GM19035 (cell line): ENCODE data around the gene MATN3.

Experiments used
- ATAC-seq: cut with Tn5 transposase; IDR thresholded peaks from one replicate; pipeline ENCODE4 v1.9.1; 2021; ENCODE audit not compliant: unreplicated experiment

Gene MATN3

DNA sequence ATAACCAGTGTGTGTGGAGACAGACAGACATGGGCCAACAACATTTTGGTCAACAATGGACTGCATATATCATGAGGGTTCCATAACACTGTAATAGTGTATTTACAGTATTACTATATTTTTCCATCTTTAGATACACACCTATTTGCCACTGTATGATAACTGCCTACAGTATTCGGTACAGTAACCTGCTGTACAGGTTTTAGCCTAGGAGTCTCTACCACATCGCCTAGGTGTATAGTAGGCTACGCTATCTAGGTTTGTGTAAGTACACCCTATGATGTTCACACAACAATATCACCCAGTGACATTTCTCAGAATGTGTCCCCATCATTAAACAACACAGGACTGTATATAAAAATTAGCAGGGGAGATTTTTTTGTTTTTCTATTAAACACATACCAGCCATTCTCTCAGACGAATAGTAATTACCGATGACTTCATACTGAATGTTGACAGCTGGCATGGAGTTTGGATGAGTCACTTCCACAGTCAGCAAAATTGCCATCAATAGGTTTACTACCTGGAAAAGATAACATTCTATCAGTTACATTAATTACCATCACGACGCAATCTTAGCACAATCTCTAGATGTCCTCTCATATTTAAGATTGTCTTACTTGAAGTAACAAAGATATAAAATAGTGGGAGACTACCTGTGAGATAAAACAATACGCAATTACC is 28.2 kb upstream of the MATN3 start:
- ATAC-seq = no peak

DNA sequence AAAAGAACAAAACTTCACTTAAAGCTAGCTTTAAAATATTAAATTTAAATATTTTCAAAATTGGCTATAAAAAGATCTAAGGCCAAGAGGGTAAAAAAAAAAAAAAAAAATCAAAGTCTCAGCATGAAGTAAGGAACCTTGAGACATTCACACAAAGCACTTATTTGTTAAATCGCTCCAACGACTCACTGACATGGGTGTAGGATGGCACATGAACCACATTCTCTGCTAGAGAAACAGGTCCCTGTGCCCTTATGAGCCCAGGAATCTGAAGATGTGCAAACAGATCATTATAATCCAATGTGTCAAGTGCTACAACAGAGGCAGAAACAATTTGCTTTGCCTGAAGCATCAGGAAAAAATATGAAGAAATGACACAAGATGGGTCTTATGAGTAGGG is 25.2 kb upstream of the MATN3 start:
- no peak for ATAC-seq

DNA sequence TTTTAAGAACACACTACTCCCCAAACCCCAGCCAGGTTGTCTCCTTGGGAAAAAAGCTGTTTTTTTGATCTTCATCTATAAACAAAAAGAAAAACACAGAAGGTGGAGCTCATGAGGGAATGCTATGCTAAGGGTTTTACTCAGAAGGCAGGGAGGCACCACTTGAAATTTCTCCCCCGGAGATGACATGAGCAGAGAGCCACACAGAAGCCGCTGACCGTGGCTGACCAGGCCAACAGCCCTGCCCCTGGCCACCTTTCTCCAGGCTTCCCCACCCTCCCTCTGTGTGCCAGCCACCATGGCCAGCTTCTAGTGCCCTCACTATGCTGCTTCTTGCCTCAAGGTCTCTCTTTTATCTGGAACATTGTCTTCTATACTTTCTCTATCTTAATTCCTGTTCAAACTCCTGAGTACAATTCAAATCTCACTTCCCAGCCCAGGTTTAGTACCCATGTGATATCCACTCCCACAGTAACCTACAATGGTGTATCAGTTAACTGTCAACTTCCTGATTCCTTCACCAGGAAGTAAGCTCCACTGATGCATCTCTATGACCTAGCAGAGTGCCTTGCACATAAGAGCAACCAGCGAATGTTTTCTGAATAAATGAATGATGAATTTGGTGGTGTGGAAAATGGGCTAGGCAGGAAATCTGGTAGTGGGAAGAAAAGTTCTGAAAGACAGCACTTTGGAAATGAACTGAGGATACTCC is 23.6 kb upstream of the MATN3 start:
- ATAC-seq = no peak

DNA sequence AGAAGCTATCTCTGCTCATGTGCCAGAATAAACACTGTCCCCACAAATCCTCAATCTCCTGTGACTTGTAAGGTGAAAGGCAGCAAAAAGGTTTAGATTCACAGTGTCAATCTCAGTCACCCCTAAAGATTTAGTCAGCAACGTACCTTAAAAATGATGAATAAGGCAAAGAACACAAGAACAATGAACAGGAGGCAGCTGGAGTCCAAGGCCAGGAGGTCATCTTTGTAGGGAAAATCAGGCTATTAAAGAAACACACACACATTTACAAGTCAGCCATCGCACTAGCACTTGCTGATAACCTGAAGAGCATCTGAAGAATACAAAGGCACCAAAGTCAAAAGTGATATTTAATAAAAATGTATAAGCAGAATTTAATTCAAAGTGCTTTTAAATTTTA is 22.4 kb upstream of the MATN3 start:
- no peak for ATAC-seq

DNA sequence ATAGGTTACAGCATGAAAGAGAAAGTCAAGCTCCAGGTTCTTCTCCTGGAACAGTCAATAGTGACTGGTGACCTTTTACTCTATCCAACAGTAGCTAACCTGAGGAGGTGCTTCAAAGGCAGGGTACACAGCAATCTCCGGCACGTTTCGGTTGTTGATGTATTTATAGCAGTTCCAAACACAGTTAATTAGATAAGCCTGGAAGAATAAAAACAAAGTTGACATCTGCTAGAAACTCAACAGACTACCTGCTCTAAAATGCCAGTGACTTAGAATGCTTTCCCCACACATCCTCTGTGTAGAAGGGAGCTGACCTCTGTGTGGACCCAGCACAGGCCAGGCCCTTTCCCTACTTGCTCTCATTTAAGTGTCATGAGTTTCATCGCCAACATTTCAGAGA is 21.8 kb upstream of the MATN3 start:
- no peak for ATAC-seq

DNA sequence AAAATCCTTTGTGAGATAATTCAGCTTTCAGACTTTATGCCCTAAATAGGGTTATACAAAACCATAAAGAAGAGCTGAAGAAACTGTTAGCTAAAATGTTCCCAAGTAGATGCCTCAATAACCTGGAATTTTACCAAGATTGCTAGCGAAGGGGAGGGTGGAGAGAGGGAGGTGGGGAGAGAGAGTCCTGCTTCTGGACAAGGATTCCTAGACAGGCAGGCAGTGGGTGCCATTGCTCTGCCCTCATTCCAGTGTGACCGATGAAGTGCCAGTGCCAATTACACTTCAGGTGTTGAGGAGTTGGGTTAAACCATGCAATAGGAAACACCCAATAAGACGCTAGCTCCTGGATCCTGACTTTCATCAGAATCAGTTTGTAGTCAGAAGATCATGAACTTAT is 20.9 kb upstream of the MATN3 start:
- no peak for ATAC-seq

DNA sequence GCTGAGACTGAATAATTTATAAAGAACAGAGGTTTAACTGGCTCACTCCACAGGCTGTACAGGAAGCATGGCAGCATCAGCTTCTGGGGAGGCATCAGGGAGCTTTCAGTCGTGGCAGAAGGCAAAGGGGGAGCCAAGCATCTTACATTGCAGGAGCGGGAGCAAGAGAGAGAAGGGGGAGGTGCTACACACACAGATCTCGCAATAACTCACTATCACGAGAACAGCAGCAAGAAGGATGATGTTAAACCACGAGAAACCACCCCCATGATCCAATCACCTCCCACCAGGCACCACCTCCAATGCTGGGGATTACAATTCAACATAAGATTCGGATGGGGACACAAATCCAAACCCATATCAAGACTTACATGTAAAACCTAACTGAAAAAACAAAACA is 17.8 kb upstream of the MATN3 start:
- no peak for ATAC-seq

DNA sequence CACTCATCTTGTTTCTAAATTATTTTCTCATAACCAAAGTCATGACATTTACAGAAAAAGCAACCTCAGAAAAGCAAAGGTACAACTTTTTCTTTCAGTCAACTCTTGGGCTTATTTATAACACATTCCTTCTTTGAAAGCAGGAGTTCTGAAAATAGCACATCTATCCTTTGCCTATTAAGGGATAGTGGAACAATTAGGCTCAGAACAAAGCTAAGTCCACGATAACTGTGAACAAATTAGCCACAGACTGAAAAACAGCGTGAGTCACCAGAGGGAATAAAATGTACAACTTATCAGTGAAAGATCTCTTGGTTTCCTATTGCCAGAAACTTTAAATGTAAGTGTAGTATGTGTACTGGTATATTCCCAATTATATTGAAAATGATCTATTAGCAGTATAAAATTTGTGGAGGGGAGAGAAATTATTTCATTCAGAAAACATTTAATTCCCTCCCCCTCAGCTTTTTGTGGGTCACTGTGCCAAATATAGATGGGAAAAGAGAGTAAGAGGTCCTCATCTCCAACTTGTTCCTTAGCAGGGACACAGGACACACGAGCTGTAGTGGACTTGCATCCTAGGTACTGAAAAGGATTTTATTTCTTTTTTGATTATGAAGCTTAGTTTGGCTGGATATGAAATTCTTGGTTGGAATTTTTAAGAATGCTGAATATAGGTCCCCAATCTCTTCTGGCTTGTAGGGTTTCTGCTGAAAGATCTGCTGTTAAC is 15.4 kb upstream of the MATN3 start:
- ATAC-seq = no peak

DNA sequence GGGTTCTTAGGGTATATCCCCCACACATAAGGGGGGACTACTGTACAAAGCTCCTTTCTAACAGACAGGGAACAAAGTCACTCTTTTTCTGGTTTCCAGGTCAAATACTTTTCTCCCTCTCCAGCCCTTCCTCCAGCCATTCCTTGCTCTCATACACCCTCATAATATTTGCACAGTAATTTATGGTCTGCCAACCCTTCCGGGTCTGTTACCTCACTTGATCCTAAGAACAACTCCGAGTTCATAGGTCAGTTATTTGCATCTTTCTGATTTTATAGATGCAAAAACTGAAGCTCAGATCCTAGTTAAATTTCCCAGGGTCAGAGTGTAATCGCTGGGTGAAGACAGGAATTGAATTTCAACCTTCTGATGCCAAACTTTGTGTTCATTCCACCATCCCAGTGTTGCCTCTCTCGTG is 14.8 kb upstream of the MATN3 start:
- ATAC-seq = no peak

DNA sequence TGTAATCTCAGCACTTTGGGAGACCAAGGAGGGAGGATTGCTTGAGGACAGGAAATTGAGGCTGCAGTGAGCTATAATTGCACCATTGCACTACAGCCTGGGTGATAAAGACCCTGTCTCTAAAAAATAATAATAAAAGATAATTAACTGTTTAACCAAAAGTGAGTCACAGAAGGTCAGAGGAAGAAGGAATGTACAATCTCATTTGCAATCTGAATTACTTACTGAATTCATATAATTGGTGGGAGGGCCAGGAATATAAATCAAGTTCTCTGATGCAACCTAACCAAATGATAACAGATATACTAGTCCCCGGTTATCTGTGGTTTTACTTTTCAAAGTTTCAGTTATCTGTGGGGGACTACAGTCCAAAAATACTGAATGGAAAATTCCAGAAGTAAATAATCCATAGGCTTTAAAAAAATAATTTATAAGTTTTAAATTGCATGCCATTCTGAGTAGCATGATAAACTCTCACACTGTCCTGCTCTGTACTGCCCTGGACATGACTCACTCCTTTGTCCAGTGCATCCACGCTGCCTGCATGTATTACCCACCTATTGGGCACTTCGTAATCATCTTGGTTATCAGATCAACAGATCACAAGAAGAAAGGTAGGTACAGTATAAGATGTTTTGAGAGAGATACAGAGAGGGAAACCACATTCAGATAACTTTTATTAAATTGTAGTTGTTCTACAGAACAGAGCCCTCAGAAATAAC is 12.8 kb upstream of the MATN3 start:
- ATAC-seq = no peak

DNA sequence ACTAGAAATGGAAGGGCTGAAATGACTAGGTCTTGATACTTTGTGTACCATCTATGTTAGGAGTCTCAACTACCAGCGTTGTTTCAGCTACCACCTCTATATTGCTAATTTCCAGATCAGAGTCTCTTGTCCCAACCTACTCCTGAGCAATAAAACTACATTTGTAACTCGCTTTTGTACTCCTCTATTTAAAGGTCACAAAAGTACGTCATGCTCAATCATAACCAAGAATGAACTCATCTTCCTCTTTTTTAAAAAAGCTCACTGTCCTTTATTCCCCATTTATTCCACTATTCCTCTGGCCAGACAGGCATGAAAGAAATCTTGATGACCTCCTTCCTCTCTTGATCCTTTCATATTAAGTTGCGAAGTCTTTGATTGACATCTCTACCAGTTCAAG is 11.2 kb upstream of the MATN3 start:
- ATAC-seq = no peak

DNA sequence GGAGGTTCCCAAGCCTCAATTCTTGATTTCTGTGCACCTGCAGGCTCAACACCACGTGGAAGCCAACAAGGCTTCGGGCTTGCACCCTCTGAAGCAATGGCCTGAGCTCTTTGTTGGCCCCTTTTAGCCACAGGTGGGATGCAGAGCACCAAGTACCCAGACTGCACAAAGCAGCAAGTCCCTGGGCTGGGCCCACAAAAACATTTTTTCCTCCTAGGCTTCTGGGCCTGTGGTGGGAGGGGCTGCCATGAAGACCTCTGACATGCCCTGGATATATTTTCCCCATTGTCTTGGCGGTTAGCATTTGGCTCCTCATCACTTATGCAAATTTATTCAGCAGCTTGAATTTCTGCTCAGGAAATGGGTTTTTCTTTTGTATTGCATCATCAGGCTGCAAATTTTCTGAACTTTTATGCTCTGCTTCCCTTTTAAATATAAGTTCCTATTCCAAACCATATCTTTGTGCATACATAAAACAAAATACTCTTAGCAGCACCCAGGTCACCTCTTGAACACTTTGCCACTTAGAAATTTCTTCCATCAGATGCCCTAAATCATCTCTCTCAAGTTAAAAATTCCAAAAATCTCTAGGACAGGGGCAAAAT is 9.0 kb upstream of the MATN3 start:
- ATAC-seq = no peak

DNA sequence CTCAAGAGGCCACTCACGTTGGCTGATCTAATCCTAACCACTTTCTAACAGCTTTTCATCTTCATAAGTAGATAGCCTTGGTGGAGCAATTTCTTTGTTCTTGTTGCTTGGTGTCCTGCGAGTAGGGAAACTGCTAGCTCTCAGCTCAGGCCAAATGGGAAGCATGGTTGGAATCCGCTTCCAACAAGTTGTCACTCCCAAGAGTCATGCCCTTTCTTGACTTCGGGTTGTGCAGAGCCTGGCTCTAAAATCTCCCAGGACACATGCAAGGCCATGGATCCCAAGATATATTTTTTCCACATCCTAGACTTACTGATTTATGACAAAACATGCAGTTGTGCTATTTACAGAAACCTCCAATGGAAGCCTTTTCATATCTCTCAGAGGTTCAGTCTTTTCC is 7.3 kb upstream of the MATN3 start:
- no peak for ATAC-seq

DNA sequence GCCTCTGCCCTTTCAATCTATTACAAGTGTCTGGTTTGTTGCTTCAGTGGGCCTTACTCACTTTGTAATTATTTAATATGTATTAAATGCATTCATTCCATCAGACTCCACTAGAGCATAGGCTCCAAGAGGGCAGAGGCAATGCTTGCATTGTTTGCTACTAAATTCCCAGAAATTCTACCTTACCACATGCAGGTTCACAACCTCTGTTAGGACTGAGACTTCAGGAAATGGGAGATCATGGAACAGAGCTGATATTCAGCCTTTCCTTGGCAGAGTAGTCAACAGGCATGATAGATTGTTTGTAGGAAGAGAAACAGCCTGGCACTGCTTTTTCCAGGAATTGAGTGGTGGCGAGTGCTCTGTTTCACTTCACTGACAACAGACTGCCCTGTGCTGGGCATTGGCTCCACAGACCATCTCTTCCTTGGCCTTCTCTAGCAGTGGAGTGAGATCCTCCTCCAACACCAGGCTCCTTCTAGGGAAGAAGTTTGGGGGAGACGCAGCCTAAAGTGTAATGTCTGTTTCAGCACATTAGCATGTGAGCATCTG is 6.2 kb upstream of the MATN3 start:
- ATAC-seq = no peak

DNA sequence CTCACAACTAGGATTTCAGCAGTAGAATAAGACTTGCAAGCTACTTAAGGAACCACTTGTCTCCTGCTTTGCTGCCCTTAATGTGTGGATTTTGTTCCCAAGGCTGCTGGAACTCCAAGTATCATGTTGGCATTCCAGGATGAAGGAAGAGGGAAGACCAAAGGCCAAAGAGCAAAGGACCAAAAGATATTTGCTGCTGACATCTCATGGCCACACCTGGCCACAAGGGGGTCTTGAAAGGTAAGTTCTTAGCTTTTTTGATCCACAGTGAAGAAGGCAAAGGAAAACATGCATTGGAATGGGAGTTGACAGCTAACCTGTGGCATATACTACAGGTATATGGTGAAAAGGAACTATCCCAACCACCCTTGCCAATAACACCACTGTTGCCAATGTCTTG is 3.9 kb upstream of the MATN3 start:
- ATAC-seq = no peak

DNA sequence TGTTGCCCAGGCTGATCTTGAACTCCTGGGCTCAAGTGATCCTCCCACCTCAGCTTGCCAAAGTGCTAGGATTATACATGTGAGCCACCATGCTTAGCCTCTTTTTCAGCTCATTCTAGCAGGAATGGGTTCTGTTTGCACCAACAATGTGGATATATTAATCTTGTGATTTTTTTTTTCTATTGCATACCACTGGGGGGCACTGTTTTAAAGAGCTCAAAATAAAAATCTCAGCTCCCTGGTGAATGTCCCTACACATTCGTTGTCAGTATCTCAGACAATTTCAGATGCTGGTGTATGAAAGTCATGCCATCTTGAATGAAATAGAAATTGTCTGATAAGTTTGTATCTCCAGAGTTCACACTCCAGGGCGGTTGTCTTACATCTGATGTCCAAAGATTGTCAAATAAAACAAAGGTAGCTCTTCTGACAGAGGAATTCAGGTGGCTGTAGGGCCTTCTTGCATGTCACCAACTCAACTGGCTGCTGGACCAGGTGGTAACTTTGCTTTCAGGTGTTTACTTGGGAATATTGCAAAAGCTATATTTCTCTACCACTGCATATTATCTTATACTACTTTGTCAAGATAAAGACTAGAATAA is 3.1 kb upstream of the MATN3 start:
- ATAC-seq = no peak

DNA sequence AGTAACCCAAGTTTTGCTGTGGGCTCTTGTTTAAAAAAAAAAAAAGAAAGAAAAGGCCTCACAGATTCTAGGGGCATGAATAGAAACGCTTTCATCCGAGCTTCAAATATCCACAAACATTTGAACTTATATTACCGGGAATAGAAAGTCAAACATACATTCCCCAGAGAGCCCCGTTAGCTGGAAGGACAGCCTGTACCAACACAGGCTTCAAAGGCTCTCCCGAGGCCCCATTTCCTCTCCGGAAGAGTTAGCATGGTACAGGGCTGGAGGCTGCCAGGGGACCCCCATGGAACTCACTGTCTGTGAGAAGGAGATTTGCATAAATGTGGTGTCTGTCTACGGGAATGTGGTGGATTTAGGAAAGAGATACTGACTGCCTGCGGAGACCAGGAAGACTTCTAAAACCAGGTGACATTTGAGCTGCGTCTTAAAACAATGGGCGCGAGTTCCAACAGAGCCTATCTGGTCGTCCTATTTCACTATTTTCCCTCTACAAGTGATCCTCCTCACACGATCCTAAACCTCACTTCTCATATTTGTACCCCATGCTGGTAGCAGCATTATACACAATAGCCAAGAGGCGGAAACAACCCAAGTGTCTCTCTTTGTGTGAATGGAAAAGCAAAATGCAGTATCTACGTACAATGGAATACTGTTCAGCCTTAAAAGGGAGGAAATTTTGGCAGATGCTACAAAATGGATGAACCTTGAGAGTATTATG is 820 bp upstream of the MATN3 start:
- no peak for ATAC-seq

DNA sequence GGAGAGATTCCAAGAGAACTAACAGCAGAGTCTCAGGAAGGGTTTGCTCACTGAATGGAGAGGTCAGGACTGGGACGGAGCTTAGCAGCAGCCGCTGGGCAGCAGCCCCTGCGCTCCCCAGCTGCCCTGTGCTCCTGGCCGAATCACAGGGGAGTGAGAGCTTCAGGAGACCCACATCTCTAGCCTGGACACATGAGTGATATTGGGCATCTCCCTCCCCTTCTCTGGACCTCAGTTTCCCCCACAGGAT is 511 bp downstream of the MATN3 start:
- ATAC-seq = no peak

DNA sequence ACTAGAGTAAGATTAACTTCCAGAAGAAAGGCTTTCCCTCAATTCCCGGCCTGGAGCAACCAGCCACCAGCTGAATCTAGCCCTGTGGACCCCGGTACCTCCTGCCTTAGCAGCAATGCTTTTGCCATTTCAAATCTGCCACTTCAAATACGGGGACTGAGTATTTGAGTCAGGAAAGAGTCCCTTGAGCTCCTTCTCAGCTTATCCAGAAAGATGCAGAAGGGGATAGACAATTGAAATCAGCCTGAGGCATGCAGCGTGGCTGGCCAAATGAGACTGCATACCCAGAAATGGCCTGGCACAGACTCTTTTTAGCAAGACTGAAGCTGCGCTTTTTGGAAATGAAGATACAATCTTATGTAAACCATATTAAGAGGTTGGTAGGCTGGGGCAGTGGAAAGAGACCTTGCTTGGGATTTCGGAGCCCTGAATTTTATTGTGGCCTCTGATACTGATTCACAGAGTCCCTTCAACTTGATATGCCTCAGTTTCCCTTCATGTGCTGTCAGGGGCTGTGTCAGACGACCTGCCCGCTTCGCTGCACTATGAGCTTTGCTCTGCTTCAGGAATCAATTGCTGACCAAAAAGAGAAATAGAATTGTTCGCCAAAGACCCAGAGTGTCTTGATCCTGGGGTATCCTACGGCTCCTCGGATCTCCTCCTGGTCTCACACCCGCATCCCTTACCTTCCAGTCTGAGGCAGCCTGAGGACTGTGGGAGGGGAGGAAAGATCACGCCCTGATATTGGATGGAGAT is 1.0 kb downstream of the MATN3 start:
- no peak for ATAC-seq
